Keratinocyte (primary cell): ENCODE data around the gene GPC3. TPM values are rescaled to one million over a fixed set of nuclear protein-coding genes. Genes with fewer than 3 reads are reported as not detected.
A peak's percentile ranks its signal among the peaks of the same experiment; 100 is the strongest.

Experiments
- DNase-seq: peaks from one replicate; pipeline ENCODE4 v3.0.0-alpha.2; 2011; ENCODE audit warnings: low read depth, missing footprints, low spot score
- FAIRE-seq: peaks from 2 replicates; lab custom pipeline; 2011; peaks lifted over from hg19 to GRCh38; lab: Jason Lieb, UNC
- H2AFZ ChIP-seq: 2 replicates; pipeline ENCODE4 v1.6.0; 2012; ENCODE audit warnings: low read length, control low read depth, inconsistent platforms; ENCODE audit not compliant: control insufficient read depth
- H3K27ac ChIP-seq: 2 replicates; pipeline ENCODE4 v1.5.1; 2011; ENCODE audit warnings: low read length; ENCODE audit not compliant: control insufficient read depth, insufficient read depth
- H3K27me3 ChIP-seq: 3 replicates; pipeline ENCODE4 v1.6.0; 2011; ENCODE audit warnings: low read length; ENCODE audit not compliant: control insufficient read depth, insufficient read depth; ENCODE audit errors: extremely low read depth
- H3K36me3 ChIP-seq, 2 experiments: 2 replicates in 1 of 2; 3 replicates in 1 of 2; pipeline ENCODE4 v1.5.1; 2011; ENCODE audit warnings: low read length in 2 of 2, mild to moderate bottlenecking in 1 of 2; ENCODE audit not compliant: control insufficient read depth in 2 of 2, insufficient read depth in 2 of 2; ENCODE audit errors: extremely low read depth in 1 of 2
- H3K4me1 ChIP-seq: 3 replicates; pipeline ENCODE4 v1.5.1; 2011; ENCODE audit warnings: low read length; ENCODE audit not compliant: control insufficient read depth, insufficient read depth; ENCODE audit errors: extremely low read depth
- H3K4me2 ChIP-seq: 3 replicates; pipeline ENCODE4 v1.6.0; 2011; ENCODE audit warnings: low read depth, low read length; ENCODE audit not compliant: control insufficient read depth, insufficient read depth; ENCODE audit errors: extremely low read depth
- H3K4me3 ChIP-seq, 3 experiments: fragments of 200-600 bp in 1 of 3; sonication (generic) in 1 of 3; 2 replicates in 2 of 3; 3 replicates in 1 of 3; pipeline ENCODE4 v1.5.1; 2011 to 2016; ENCODE audit warnings: low read length in 3 of 3, mild to moderate bottlenecking in 3 of 3, control low read depth in 2 of 3, inconsistent platforms in 1 of 3, low read depth in 1 of 3, mixed read lengths in 1 of 3, mixed run types in 1 of 3, moderate library complexity in 1 of 3; ENCODE audit not compliant: control insufficient read depth in 2 of 3, insufficient read depth in 2 of 3; ENCODE audit errors: extremely low read depth in 1 of 3
- H3K79me2 ChIP-seq: 2 replicates; pipeline ENCODE4 v1.6.0; 2012; ENCODE audit warnings: low read length; ENCODE audit not compliant: control insufficient read depth, insufficient read depth
- H3K9ac ChIP-seq: 3 replicates; pipeline ENCODE4 v1.6.0; 2011; ENCODE audit warnings: low read length; ENCODE audit not compliant: control insufficient read depth, insufficient read depth; ENCODE audit errors: extremely low read depth
- H3K9me1 ChIP-seq: 3 replicates; pipeline ENCODE4 v1.6.0; 2011; ENCODE audit warnings: low read length; ENCODE audit not compliant: control insufficient read depth, insufficient read depth; ENCODE audit errors: extremely low read depth
- H3K9me3 ChIP-seq: 2 replicates; pipeline ENCODE4 v1.5.1; 2012; ENCODE audit warnings: low read depth, low read length; ENCODE audit not compliant: control insufficient read depth
- H4K20me1 ChIP-seq: 3 replicates; pipeline ENCODE4 v1.6.0; 2011; ENCODE audit warnings: low read length; ENCODE audit not compliant: control insufficient read depth, insufficient read depth; ENCODE audit errors: extremely low read depth
- CTCF ChIP-seq, 3 experiments: IDR thresholded peaks in 1 of 3; conservative IDR thresholded peaks in 1 of 3; optimal IDR thresholded peaks in 1 of 3; 2 replicates in 2 of 3; 3 replicates in 1 of 3; pipeline versions ENCODE3 to v1.5.1; 2011; ENCODE audit warnings: low read length in 3 of 3, mild to moderate bottlenecking in 3 of 3, moderate library complexity in 2 of 3, control low read depth in 1 of 3, inconsistent platforms in 1 of 3; ENCODE audit not compliant: insufficient read depth in 2 of 3; ENCODE audit errors: extremely low read depth in 1 of 3
- EZH2 ChIP-seq: IDR thresholded peaks from one replicate; pipeline ENCODE4 v1.6.1; 2012; ENCODE audit warnings: inconsistent platforms, mild to moderate bottlenecking, low read length, moderate library complexity
- dilution Hi-C: fragments of 300-500 bp; cut with MboI; formaldehyde crosslinking; loops from one replicate; pipeline ENCODE4 v1.7.0; 2020; ENCODE audit warnings: low sequenced_read_pairs; ENCODE audit not compliant: extremely low pct_ligation_motif_present
- polyA plus RNA-seq, 5 experiments: library from polyadenylated mRNA; depleted of rRNA in 3 of 5; stranded (reverse) in 3 of 5; stranded (forward) in 1 of 5; unstranded in 1 of 5; fragments of >200 nt; gene quantifications; 1 replicate in 1 of 5; 2 replicates in 3 of 5; 3 replicates in 1 of 5; pipeline versions ENCODE4 v1.2.1 to v1.2.3, GENCODE V29; 2011 to 2012; ENCODE audit warnings: missing spikeins in 2 of 5, low read depth in 1 of 5, low replicate concordance in 1 of 5

GPC3 gene
- polyA plus RNA-seq, 1 donor (not counting 4 experiments of a cell fraction or from before 2014, with no cell fraction given) = 0.03 TPM

- FAIRE-seq (no peak), DNase-seq (no peak)
- peaks cover 6% of the 10 kb centered on the region for H3K4me1 ChIP-seq
These were observed 238.8 kb downstream of the GPC3 start for GRCh38 chrX:133746593-133746992.

GRCh38 chrX:133745349-133745748 lies 240.0 kb downstream of the GPC3 start:
- FAIRE-seq = no peak

More at GRCh38 chrX:133746593-133746992, 238.8 kb downstream of the GPC3 start:
- dilution Hi-C loops = no loop called here
- H3K9ac ChIP-seq = no peak overlapping the region
- no peaks in the 10 kb centered on the region for H4K20me1 ChIP-seq
- no peaks in the 10 kb centered on the region for H3K36me3 ChIP-seq
- H3K27me3 ChIP-seq = no peaks in the 10 kb centered on the region
- H3K9me1 ChIP-seq = no peaks in the 10 kb centered on the region
- H2AFZ ChIP-seq = no peak overlapping the region
- no peak overlapping the region for H3K4me3 ChIP-seq
- TF ChIP-seq CTCF (optimal IDR thresholded peaks at IDR 0.05 in 1 of 3, IDR thresholded peaks at IDR 0.05 in 1 of 3, conservative IDR thresholded peaks at IDR 0.05 in 1 of 3; ENCODE audit: extremely low read depth in 1 of 3, insufficient read depth in 2 of 3, low read length in 3 of 3) = no peak
- TF ChIP-seq EZH2 = no peak
- no peak overlapping the region for H3K27ac ChIP-seq
- H3K9me3 ChIP-seq = no peaks in the 10 kb centered on the region
- no peak overlapping the region for H3K4me2 ChIP-seq
- H3K79me2 ChIP-seq = no peaks in the 10 kb centered on the region

More at GRCh38 chrX:133745349-133745748, 240.0 kb downstream of the GPC3 start:
- dilution Hi-C loops = no loop called here
- no peaks in the 10 kb centered on the region for H3K36me3 ChIP-seq
- TF ChIP-seq CTCF (optimal IDR thresholded peaks at IDR 0.05 in 1 of 3, IDR thresholded peaks at IDR 0.05 in 1 of 3, conservative IDR thresholded peaks at IDR 0.05 in 1 of 3; ENCODE audit: extremely low read depth in 1 of 3, insufficient read depth in 2 of 3, low read length in 3 of 3) (peak in 1 of 3 experiments; percentile 21), EZH2 (no peak)
- no peak overlapping the region for H2AFZ ChIP-seq
- no peaks in the 10 kb centered on the region for H3K79me2 ChIP-seq
- H3K9ac ChIP-seq = no peak overlapping the region
- H3K4me2 ChIP-seq = no peak overlapping the region
- no peak overlapping the region for H3K4me3 ChIP-seq
- DNase-seq = no peak
- no peak overlapping the region for H3K27ac ChIP-seq
- H4K20me1 ChIP-seq = no peaks in the 10 kb centered on the region
- no peaks in the 10 kb centered on the region for H3K27me3 ChIP-seq
- peaks cover 10% of the 10 kb centered on the region for H3K4me1 ChIP-seq
- H3K9me3 ChIP-seq = no peaks in the 10 kb centered on the region
- no peaks in the 10 kb centered on the region for H3K9me1 ChIP-seq
